BLaER1 (cell line): ENCODE data around the gene NFIC.

Experiments
- H3K27ac ChIP-seq: shearing (Covaris generic); formaldehyde crosslinking; 2 replicates; pipeline ENCODE4 v1.8.1; 2022
- H3K27me3 ChIP-seq: shearing (Covaris generic); formaldehyde crosslinking; 2 replicates; pipeline ENCODE4 v1.8.1; 2022
- H3K36me3 ChIP-seq: shearing (Covaris generic); formaldehyde crosslinking; 2 replicates; pipeline ENCODE4 v1.8.1; 2022
- H3K4me1 ChIP-seq: shearing (Covaris generic); formaldehyde crosslinking; 2 replicates; pipeline ENCODE4 v1.8.1; 2022
- H3K4me2 ChIP-seq: shearing (Covaris generic); formaldehyde crosslinking; 2 replicates; pipeline ENCODE4 v1.8.1; 2022
- H3K4me3 ChIP-seq: shearing (Covaris generic); formaldehyde crosslinking; 2 replicates; pipeline ENCODE4 v1.8.1; 2022
- H3K9ac ChIP-seq: shearing (Covaris generic); formaldehyde crosslinking; 2 replicates; pipeline ENCODE4 v1.8.1; 2022
- H3K9me3 ChIP-seq: shearing (Covaris generic); formaldehyde crosslinking; 2 replicates; pipeline ENCODE4 v1.8.1; 2022
- H4K20me1 ChIP-seq: shearing (Covaris generic); formaldehyde crosslinking; 2 replicates; pipeline ENCODE4 v1.8.1; 2022
- Cebpa-rat ChIP-seq: shearing (Covaris generic); IDR thresholded peaks from 2 replicates; pipeline ENCODE4 v1.8.1; 2022

NFIC gene

GRCh38 chr19:3518659-3519058 lies 152.3 kb downstream of the NFIC start:
- Histone ChIP-seq H3K9me3 (no peaks in the 10 kb centered on the region), H3K4me1 (peaks cover 92% of the 10 kb centered on the region), H3K36me3 (peaks cover 43% of the 10 kb centered on the region), H4K20me1 (peaks cover 100% of the 10 kb centered on the region), H3K27ac (peak overlapping the region; percentile 68; the same call in 1 of the 2 replicates), H3K4me2 (peak overlapping the region; percentile 98), H3K27me3 (no peaks in the 10 kb centered on the region), H3K4me3 (peak overlapping the region; percentile 31; the same call in 1 of the 2 replicates), H3K9ac (peak overlapping the region; percentile 34; the same call in 1 of the 2 replicates)
- TF ChIP-seq Cebpa-rat = no peak
